Psoas muscle (tissue), 8 donors: ENCODE results near the gene SH2B3. TPM values are rescaled to one million over a fixed set of nuclear protein-coding genes. Genes with fewer than 3 reads are reported as not detected.

Experiments used
- ATAC-seq, 4 donors: fragments of 200-7000 bp; cut with Tn5 transposase; one replicate each; pipeline ENCODE4 v1.9.1; 2020; ENCODE audit warnings: moderate library complexity in 3 of 4, mild to moderate bottlenecking in 2 of 4
- DNase-seq, 2 donors: peaks; one replicate each; pipeline ENCODE4 v3.0.0-alpha.2; 2020
- H3K27ac ChIP-seq: fragments of 200-600 bp; one replicate; pipeline ENCODE4 v1.8.0; 2022
- H3K27me3 ChIP-seq, 3 donors: fragments of 200-600 bp in 1 of 3; one replicate each; pipeline versions ENCODE4 v1.6.1 to v1.8.0; 2013 to 2022; ENCODE audit warnings: low read length in 2 of 3, mild to moderate bottlenecking in 2 of 3, moderate library complexity in 1 of 3; ENCODE audit not compliant: insufficient read depth in 3 of 3
- H3K36me3 ChIP-seq, 2 donors: fragments of 200-600 bp in 1 of 2; one replicate each; pipeline versions ENCODE4 v1.6.1 to v1.8.0; 2013 to 2022; ENCODE audit warnings: low read depth in 1 of 2, mild to moderate bottlenecking in 1 of 2, moderate library complexity in 1 of 2; ENCODE audit not compliant: insufficient read depth in 1 of 2
- H3K4me1 ChIP-seq: fragments of 200-600 bp; one replicate; pipeline ENCODE4 v1.8.0; 2022
- H3K4me3 ChIP-seq: fragments of 200-600 bp; one replicate; pipeline ENCODE4 v1.8.0; 2022; ENCODE audit warnings: mild to moderate bottlenecking
- H3K9me3 ChIP-seq: fragments of 200-600 bp; one replicate; pipeline ENCODE4 v1.8.0; 2022
- CTCF ChIP-seq: fragments of 200-600 bp; IDR thresholded peaks from one replicate; pipeline ENCODE4 v1.8.0; 2022; ENCODE audit warnings: antibody characterized with exemption
- WGBS, 3 donors: extraction: QIAGEN DNeasy Blood & Tissue Kit; methylation state at CpG; one replicate each; pipeline versions ENCODE4 v1.1.6 to v1.1.7; 2013; 5-methylcytosine and 5-hydroxymethylcytosine counted together
- intact Hi-C, 2 donors: fragments of 100-400 bp; cut with DNase I; formaldehyde crosslinking; loops; one replicate each; pipeline versions ENCODE4 v1.11.0 to v1.14.2; 2022
- polyA plus RNA-seq, 3 donors: library from polyadenylated mRNA; stranded (reverse); fragments of 200-250 nt; gene quantifications; one replicate each; pipeline ENCODE4 v1.2.3, GENCODE V29; 2013
- total RNA-seq, 4 donors: library from RNA; stranded (reverse); fragmentation: NEBNext Ultra II Directional in 2 of 4; extraction: Animal tissue kit (Norgen Biotek cat#: 25700) in 2 of 4; gene quantifications; one replicate each; pipeline versions ENCODE4 v1.2.1 to v1.2.4, GENCODE V29; 2021 to 2023
- donor health status: healthy with polysubstance abuse.
- donor health status: DM: no; HTN: no; CAD: no; lungs with moderate emphysema.
- donor health status: Bipolar disorder and iron deficiency.
- donor health status: healthy.
- donor health status: DM: yes; HTN: yes; CAD: no.
- donor health status: DM: no; HTN: no; CAD: no.
- donor health status: DM: no; HTN: no; CAD: no.
- donor health status: DM: yes; HTN: yes; CAD: no.

SH2B3 gene
- total and polyA plus RNA-seq, 7 donors = 4.4 to 25.0 (median 11.9) TPM

GRCh38 chr12:111425655-111426054 is 19.9 kb downstream of the SH2B3 start:
- ATAC-seq = peak; percentile 66 to 83 (median 80)

GRCh38 chr12:111426344-111427185 is 20.8 kb downstream of the SH2B3 start:
- H3K27ac ChIP-seq = no peak overlapping the region

More at GRCh38 chr12:111425655-111426054, 19.9 kb downstream of the SH2B3 start:
- Histone ChIP-seq H3K4me1 (peaks cover 20% of the 10 kb centered on the region), H3K9me3 (no peaks in the 10 kb centered on the region), H3K27ac (peak overlapping the region; percentile 4), H3K4me3 (no peak overlapping the region), H3K36me3 (peaks cover 0 to 10% of the 10 kb centered on the region in 2 donors), H3K27me3 (no peaks in the 10 kb centered on the region)
- no peak for DNase-seq
- intact Hi-C loops = no loop called here
- WGBS, 3 donors = 44 to 63% (median 49%) methylated on average over 8 of the region's 8 CpGs
- no peak for TF ChIP-seq CTCF

GRCh38 chr12:111427417-111428074 is 21.8 kb downstream of the SH2B3 start:
- Histone ChIP-seq H3K36me3 (no peaks in the 10 kb centered on the region), H3K4me3 (no peak overlapping the region), H3K27me3 (no peaks in the 10 kb centered on the region), H3K4me1 (peaks cover 31% of the 10 kb centered on the region), H3K27ac (no peak overlapping the region), H3K9me3 (no peaks in the 10 kb centered on the region)
- intact Hi-C loops = no loop called here
- DNase-seq (no peak), ATAC-seq (no peak)
- 67 to 73% (median 69%) methylated on average over 5 to 7 of the region's 7 CpGs for WGBS, 3 donors
- no peak for TF ChIP-seq CTCF

More at GRCh38 chr12:111426344-111427185, 20.8 kb downstream of the SH2B3 start:
- ATAC-seq (no peak), DNase-seq (no peak)
- Histone ChIP-seq H3K36me3 (peaks cover 0 to under 1% of the 10 kb centered on the region in 2 donors), H3K4me3 (no peak overlapping the region), H3K4me1 (peaks cover 22% of the 10 kb centered on the region), H3K27me3 (no peaks in the 10 kb centered on the region), H3K9me3 (no peaks in the 10 kb centered on the region)
- WGBS, 3 donors = 88 to 91% (median 88%) methylated on average over 11 of the region's 11 CpGs
- intact Hi-C loops = no loop called here
- no peak for TF ChIP-seq CTCF

GRCh38 chr12:111428081-111428727 is 22.5 kb downstream of the SH2B3 start:
- no peaks in the 10 kb centered on the region for H3K36me3 ChIP-seq
- H3K4me1 ChIP-seq = peaks cover 37% of the 10 kb centered on the region
- no peaks in the 10 kb centered on the region for H3K9me3 ChIP-seq
- TF ChIP-seq CTCF = no peak
- ATAC-seq (no peak), DNase-seq (no peak)
- H3K27ac ChIP-seq = peak overlapping the region; percentile 36
- intact Hi-C loops = no loop called here
- H3K4me3 ChIP-seq = no peak overlapping the region
- H3K27me3 ChIP-seq = no peaks in the 10 kb centered on the region
- 75 to 86% (median 78%) methylated on average over 9 of the region's 9 CpGs for WGBS, 3 donors
